ENCODE results near the gene ABCB6.
A peak's percentile ranks its signal among the peaks of the same experiment; 100 is the strongest.

Gene ABCB6

GRCh38 chr2:219213486-219214071, 5.2 kb downstream of the ABCB6 start:
- no peak overlapping the region for H3K4me3 ChIP-seq (ENCODE audit: low read length)
- DNase-seq (ENCODE audit: low read depth), result no peak
- no peak for TF ChIP-seq CTCF (IDR thresholded peaks at IDR 0.05; ENCODE audit: insufficient read depth, low read depth, low read length, missing control alignments)

GRCh38 chr2:219213026-219213415, 5.7 kb downstream of the ABCB6 start:
- DNase-seq (ENCODE audit: low read depth), result no peak
- TF ChIP-seq CTCF (IDR thresholded peaks at IDR 0.05; ENCODE audit: insufficient read depth, low read depth, low read length, missing control alignments), result no peak
- H3K4me3 ChIP-seq (ENCODE audit: low read length), result no peak overlapping the region

GRCh38 chr2:219210886-219211362, 7.8 kb downstream of the ABCB6 start:
- H3K4me3 ChIP-seq (ENCODE audit: low read length), result no peak overlapping the region
- no peak for DNase-seq (ENCODE audit: low read depth)
- TF ChIP-seq CTCF (IDR thresholded peaks at IDR 0.05; ENCODE audit: insufficient read depth, low read depth, low read length, missing control alignments), result no peak

- H3K4me3 ChIP-seq (ENCODE audit: low read length), result no peak overlapping the region
- TF ChIP-seq CTCF (IDR thresholded peaks at IDR 0.05; ENCODE audit: insufficient read depth, low read depth, low read length, missing control alignments), result no peak
- DNase-seq (ENCODE audit: low read depth), result no peak
These were observed 8.4 kb downstream of the ABCB6 start for GRCh38 chr2:219210196-219210885.

- H3K4me3 ChIP-seq (ENCODE audit: low read length), result no peak overlapping the region
- no peak for TF ChIP-seq CTCF (IDR thresholded peaks at IDR 0.05; ENCODE audit: insufficient read depth, low read depth, low read length, missing control alignments)
- DNase-seq (ENCODE audit: low read depth), result no peak
These were observed 9.2 kb downstream of the ABCB6 start for GRCh38 chr2:219209236-219210195.

GRCh38 chr2:219207884-219208740, 10.6 kb downstream of the ABCB6 start:
- TF ChIP-seq CTCF (IDR thresholded peaks at IDR 0.05; ENCODE audit: insufficient read depth, low read depth, low read length, missing control alignments), result no peak
- peak; percentile 54 for DNase-seq (ENCODE audit: low read depth)
- H3K4me3 ChIP-seq (ENCODE audit: low read length), result no peak overlapping the region

All from epithelial cell of esophagus (primary cell).